AG04450 (cell line): ENCODE data around the gene EIF4E1B. TPM values are rescaled to one million over a fixed set of nuclear protein-coding genes. Genes with fewer than 3 reads are reported as not detected.

ENCODE experiments used
- CTCF ChIA-PET: fragments of 300-600, 350-600 bp; formaldehyde crosslinking; extraction: SDS; loops from one replicate; lab custom pipeline; 2022; ENCODE audit warnings: antibody characterized with exemption, inconsistent platforms; lab: Charles Lee
- POLR2A ChIA-PET: fragments of 350-600 bp; formaldehyde crosslinking; extraction: SDS; loops from one replicate; lab custom pipeline; 2021; ENCODE audit warnings: antibody characterized with exemption, inconsistent platforms; lab: Yijun Ruan, JAX
- DNase-seq: peaks from one replicate; pipeline ENCODE4 v3.0.0-alpha.2; 2011; ENCODE audit warnings: low read depth, low spot score
- H3K27ac ChIP-seq: one replicate; pipeline ENCODE4 v1.5.1; 2012; ENCODE audit warnings: low read depth, low read length, control low read depth
- H3K27me3 ChIP-seq: one replicate; pipeline ENCODE4 v1.6.0; 2012; ENCODE audit warnings: low read length; ENCODE audit not compliant: control insufficient read depth, insufficient read depth
- H3K4me3 ChIP-seq: 2 replicates; pipeline ENCODE4 v1.5.1; 2011; ENCODE audit warnings: mild to moderate bottlenecking, low read depth, low read length, control low read depth
- H3K9me3 ChIP-seq: 2 replicates; pipeline ENCODE4 v1.5.1; 2012; ENCODE audit warnings: low read length; ENCODE audit not compliant: control insufficient read depth, insufficient read depth
- CTCF ChIP-seq: IDR thresholded peaks from 2 replicates; pipeline ENCODE4 v1.5.1; 2011; ENCODE audit warnings: low read depth, low read length, control low read depth, inconsistent platforms
- polyA plus RNA-seq: library from polyadenylated mRNA; depleted of rRNA; stranded (reverse); fragments of >200 nt; gene quantifications from 2 replicates; pipeline ENCODE4 v1.2.3, GENCODE V29; 2011

The EIF4E1B gene
- polyA plus RNA-seq, 1 experiment = not detected

DNA sequence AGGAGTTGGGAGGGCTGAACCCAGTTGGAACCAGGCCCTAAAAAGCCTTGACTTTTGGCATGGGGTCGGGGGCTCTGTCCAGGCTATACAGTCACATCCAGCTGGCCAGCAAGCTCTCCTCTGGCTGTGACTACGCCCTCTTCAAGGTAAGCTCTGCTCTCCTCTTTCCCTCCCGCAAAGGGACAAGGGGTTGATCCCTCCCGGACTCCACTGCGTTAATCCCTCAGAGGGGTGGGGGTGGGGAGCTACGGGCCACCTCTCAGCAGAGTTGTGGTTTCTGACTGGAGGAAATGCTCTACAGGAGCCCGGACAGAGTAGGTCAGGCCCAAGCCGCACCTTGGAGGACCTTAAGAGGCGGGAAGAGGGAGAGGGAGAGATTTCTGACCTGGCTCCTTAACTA lies 13.8 kb downstream of the EIF4E1B start:
- Histone ChIP-seq H3K9me3 (no peaks in the 10 kb centered on the region; the same call in 1 of the 2 replicates), H3K27ac (no peak overlapping the region), H3K4me3 (no peak overlapping the region), H3K27me3 (peaks cover 10% of the 10 kb centered on the region)
- no peak for TF ChIP-seq CTCF
- POLR2A ChIA-PET = interaction anchor here (0.6 kb wide), 2 partner anchors 22 to 100 kb away, joined by 3 to 5 read pairs; no protein-coding TSS in a partner anchor
- CTCF ChIA-PET = interaction anchor here (0.7 to 2.1 kb wide), 3 partner anchors 17 to 71 kb away, joined by 4 to 6 read pairs (median 5); no protein-coding TSS in a partner anchor
- no peak for DNase-seq

- DNase-seq = no peak
- POLR2A ChIA-PET = no interaction called here
- Histone ChIP-seq H3K27me3 (peaks cover 4% of the 10 kb centered on the region), H3K27ac (no peak overlapping the region), H3K9me3 (no peaks in the 10 kb centered on the region; the same call in 1 of the 2 replicates), H3K4me3 (no peak overlapping the region)
- CTCF ChIA-PET = interaction anchor here (1.5 to 2.1 kb wide), 2 partner anchors 16 to 23 kb away, joined by 5 to 6 read pairs; no protein-coding TSS in a partner anchor
- no peak for TF ChIP-seq CTCF
These were observed 14.6 kb downstream of the EIF4E1B start for GRCh38 chr5:176644878-176645670.

GRCh38 chr5:176646049-176646706 lies 15.7 kb downstream of the EIF4E1B start:
- no peak for DNase-seq
- Histone ChIP-seq H3K4me3 (no peak overlapping the region), H3K9me3 (no peaks in the 10 kb centered on the region; the same call in 1 of the 2 replicates), H3K27ac (peak overlapping the region; percentile 31), H3K27me3 (no peaks in the 10 kb centered on the region)
- ChIA-PET CTCF (interaction anchor here (0.6 to 7.2 kb wide), 8 partner anchors 12 to 917 kb away, joined by 3 to 112 read pairs (median 6); no protein-coding TSS in a partner anchor), POLR2A (interaction anchor here (0.9 to 1.3 kb wide), 3 partner anchors 16 to 257 kb away, joined by 3 to 9 read pairs (median 4); partner anchors contain the start of genes EIF4E1B and SNCB)
- no peak for TF ChIP-seq CTCF

GRCh38 chr5:176646707-176647029 lies 16.2 kb downstream of the EIF4E1B start:
- Histone ChIP-seq H3K27ac (peak overlapping the region; percentile 31), H3K9me3 (no peaks in the 10 kb centered on the region; the same call in 1 of the 2 replicates), H3K4me3 (peak overlapping the region; percentile 50), H3K27me3 (no peaks in the 10 kb centered on the region)
- CTCF ChIA-PET = interaction anchor here (0.8 to 7.2 kb wide), 9 partner anchors 11 to 917 kb away, joined by 3 to 112 read pairs (median 5); no protein-coding TSS in a partner anchor
- no peak for DNase-seq
- TF ChIP-seq CTCF = no peak
- POLR2A ChIA-PET = interaction anchor here (0.8 to 2.0 kb wide), 6 partner anchors 11 to 257 kb away, joined by 3 to 9 read pairs (median 5); partner anchors contain the start of genes EIF4E1B and SNCB
